Measurements from ENCODE around the gene PDYN.

The PDYN gene

GRCh38 chr20:1932971-1933370, 60.9 kb downstream of the PDYN start:
- no peak for DNase-seq

- DNase-seq: no peak
These were observed 62.0 kb downstream of the PDYN start for GRCh38 chr20:1931830-1932229.

GRCh38 chr20:1930165-1930564, 63.7 kb downstream of the PDYN start:
- DNase-seq: no peak

GRCh38 chr20:1929460-1929859, 64.4 kb downstream of the PDYN start:
- no peak for DNase-seq

- DNase-seq: no peak
These were observed 65.1 kb downstream of the PDYN start for GRCh38 chr20:1928782-1929181.

Measured in CD4-positive, alpha-beta T cell treated with Interferon gamma for 1 hour (primary cell).